Stomach (tissue), 4 donors: ENCODE results near the gene NUP85.

Source experiments
- EP300 ChIP-seq: sonication (generic); formaldehyde crosslinking; IDR thresholded peaks from one replicate; pipeline ENCODE4 v1.6.1; 2017; ENCODE audit warnings: antibody characterized with exemption
- TF ChIP-seq, protein P1 (sequence below), 7 experiments: fragments of 450-650 bp in 4 of 7; fragments of 200-600 bp in 3 of 7; sonication (generic) in 3 of 7; IDR thresholded peaks; one replicate each; pipeline ENCODE4 v1.5.1; 2016 to 2019; ENCODE audit warnings: antibody characterized with exemption in 7 of 7, control low read depth in 2 of 7, mild to moderate bottlenecking in 1 of 7

- TF ChIP-seq, protein P1, sequence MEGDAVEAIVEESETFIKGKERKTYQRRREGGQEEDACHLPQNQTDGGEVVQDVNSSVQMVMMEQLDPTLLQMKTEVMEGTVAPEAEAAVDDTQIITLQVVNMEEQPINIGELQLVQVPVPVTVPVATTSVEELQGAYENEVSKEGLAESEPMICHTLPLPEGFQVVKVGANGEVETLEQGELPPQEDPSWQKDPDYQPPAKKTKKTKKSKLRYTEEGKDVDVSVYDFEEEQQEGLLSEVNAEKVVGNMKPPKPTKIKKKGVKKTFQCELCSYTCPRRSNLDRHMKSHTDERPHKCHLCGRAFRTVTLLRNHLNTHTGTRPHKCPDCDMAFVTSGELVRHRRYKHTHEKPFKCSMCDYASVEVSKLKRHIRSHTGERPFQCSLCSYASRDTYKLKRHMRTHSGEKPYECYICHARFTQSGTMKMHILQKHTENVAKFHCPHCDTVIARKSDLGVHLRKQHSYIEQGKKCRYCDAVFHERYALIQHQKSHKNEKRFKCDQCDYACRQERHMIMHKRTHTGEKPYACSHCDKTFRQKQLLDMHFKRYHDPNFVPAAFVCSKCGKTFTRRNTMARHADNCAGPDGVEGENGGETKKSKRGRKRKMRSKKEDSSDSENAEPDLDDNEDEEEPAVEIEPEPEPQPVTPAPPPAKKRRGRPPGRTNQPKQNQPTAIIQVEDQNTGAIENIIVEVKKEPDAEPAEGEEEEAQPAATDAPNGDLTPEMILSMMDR (IDR thresholded peaks at IDR 0.05), result no peak
- no peak for TF ChIP-seq EP300
Measured at GRCh38 chr17:75262112-75262606, 56.7 kb downstream of the NUP85 start.
